Thoracic aorta (tissue), 2 donors: ENCODE data around the gene SLC5A5. TPM values are rescaled to one million over a fixed set of nuclear protein-coding genes. Genes with fewer than 3 reads are reported as not detected.
A peak's percentile ranks its signal among the peaks of the same experiment; 100 is the strongest.

ENCODE experiments used
- ATAC-seq: fragments of 150-250 bp; one replicate; pipeline ENCODE4 v1.8.0; 2017; ENCODE audit warnings: low read depth; ENCODE audit not compliant: insufficient number of reproducible peaks, low FRiP score
- DNase-seq: peaks from one replicate; pipeline ENCODE4 v3.0.0-alpha.2; 2020; ENCODE audit warnings: low spot score
- H3K27ac ChIP-seq, 2 donors: fragments of 200-600 bp; sonication (generic); 1 replicate in 1 of 2; 2 replicates in 1 of 2; pipeline ENCODE4 v1.5.1; 2016; ENCODE audit warnings: mild to moderate bottlenecking in 2 of 2, moderate library complexity in 2 of 2
- H3K27me3 ChIP-seq: fragments of 200-600 bp; sonication (generic); replicated peaks from 2 replicates; pipeline ENCODE4 v1.6.0; 2016; ENCODE audit warnings: mild to moderate bottlenecking; ENCODE audit not compliant: insufficient read depth
- H3K36me3 ChIP-seq: fragments of 200-600 bp; sonication (generic); one replicate; pipeline ENCODE4 v1.5.1; 2016
- H3K4me1 ChIP-seq, 2 donors: fragments of 200-600 bp; sonication (generic); 1 replicate in 1 of 2; 2 replicates in 1 of 2; pipeline versions ENCODE4 v1.5.1 to v1.6.0; 2016; ENCODE audit warnings: low read depth in 2 of 2, mild to moderate bottlenecking in 1 of 2; ENCODE audit not compliant: control insufficient read depth in 1 of 2
- H3K4me3 ChIP-seq: fragments of 200-600 bp; sonication (generic); 2 replicates; pipeline ENCODE4 v1.5.1; 2016; ENCODE audit warnings: mild to moderate bottlenecking
- H3K9me3 ChIP-seq: fragments of 200-600 bp; sonication (generic); 2 replicates; pipeline ENCODE4 v1.5.1; 2016
- total RNA-seq, 2 donors: library from RNA; depleted of rRNA; stranded (reverse); fragments of >200 nt; gene quantifications; one replicate each; pipeline versions ENCODE4 v1.1.0 to v1.2.3, GENCODE V29; 2016
- TF ChIP-seq, protein P1 (sequence below): fragments of 200-600 bp; sonication (generic); IDR thresholded peaks from one replicate; pipeline ENCODE4 v1.5.1; 2019; ENCODE audit warnings: antibody characterized with exemption

The SLC5A5 gene
- total RNA-seq, 2 donors from 2014 or later = not detected

GRCh38 chr19:17841810-17842662, 29.7 kb upstream of the SLC5A5 start:
- Histone ChIP-seq H3K27me3 (no peaks in the 10 kb centered on the region), H3K27ac (no peak overlapping the region)
- TF ChIP-seq, protein P1, sequence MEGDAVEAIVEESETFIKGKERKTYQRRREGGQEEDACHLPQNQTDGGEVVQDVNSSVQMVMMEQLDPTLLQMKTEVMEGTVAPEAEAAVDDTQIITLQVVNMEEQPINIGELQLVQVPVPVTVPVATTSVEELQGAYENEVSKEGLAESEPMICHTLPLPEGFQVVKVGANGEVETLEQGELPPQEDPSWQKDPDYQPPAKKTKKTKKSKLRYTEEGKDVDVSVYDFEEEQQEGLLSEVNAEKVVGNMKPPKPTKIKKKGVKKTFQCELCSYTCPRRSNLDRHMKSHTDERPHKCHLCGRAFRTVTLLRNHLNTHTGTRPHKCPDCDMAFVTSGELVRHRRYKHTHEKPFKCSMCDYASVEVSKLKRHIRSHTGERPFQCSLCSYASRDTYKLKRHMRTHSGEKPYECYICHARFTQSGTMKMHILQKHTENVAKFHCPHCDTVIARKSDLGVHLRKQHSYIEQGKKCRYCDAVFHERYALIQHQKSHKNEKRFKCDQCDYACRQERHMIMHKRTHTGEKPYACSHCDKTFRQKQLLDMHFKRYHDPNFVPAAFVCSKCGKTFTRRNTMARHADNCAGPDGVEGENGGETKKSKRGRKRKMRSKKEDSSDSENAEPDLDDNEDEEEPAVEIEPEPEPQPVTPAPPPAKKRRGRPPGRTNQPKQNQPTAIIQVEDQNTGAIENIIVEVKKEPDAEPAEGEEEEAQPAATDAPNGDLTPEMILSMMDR = no peak

DNA sequence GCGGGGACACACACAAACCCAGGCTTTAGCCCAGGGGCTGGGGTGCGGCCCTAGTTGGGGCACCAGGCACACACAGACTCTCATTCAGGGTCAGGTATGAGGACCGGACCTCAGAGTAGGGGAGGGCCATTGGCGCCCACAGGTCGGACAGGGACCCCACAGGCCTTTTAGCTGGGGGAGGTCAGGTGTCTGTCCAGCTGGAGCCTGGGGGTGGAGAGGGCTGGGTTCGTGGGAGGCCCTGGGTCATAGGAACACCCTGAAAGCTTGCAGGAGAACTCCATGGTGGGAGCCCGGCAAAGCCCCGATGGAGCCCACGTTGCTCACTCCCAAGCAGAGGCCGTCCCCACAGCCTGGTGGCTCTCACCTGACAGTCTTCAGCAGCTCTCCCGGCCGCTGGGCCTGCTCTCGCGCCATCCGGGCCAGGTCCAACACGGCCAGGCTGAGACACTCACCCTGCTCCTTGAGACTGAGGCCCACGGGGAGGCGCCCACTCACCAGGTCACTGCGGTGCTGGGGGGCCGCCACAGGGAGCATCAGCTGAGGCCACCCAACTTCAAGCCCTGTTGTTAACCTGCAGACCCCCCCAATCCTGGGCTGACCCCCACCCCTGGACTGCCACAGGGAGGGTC, 29.0 kb upstream of the SLC5A5 start:
- no peak overlapping the region for H3K27ac ChIP-seq
- DNase-seq = no peak
- TF ChIP-seq, protein P1 = no peak
- no peaks in the 10 kb centered on the region for H3K27me3 ChIP-seq
- peak overlapping the region; percentile 63 for H3K4me3 ChIP-seq
- H3K9me3 ChIP-seq = no peaks in the 10 kb centered on the region
- H3K4me1 ChIP-seq = peaks cover 0 to 12% of the 10 kb centered on the region in 2 donors
- H3K36me3 ChIP-seq = no peaks in the 10 kb centered on the region
- no peak for ATAC-seq

More at GRCh38 chr19:17841810-17842662, 29.7 kb upstream of the SLC5A5 start:
- ATAC-seq = peak; percentile 26
- Histone ChIP-seq H3K9me3 (no peaks in the 10 kb centered on the region), H3K4me1 (peaks cover 0 to 12% of the 10 kb centered on the region in 2 donors), H3K36me3 (no peaks in the 10 kb centered on the region), H3K4me3 (peak overlapping the region; percentile 63)
- DNase-seq = no peak

- no peak overlapping the region for H3K27ac ChIP-seq
- H3K4me3 ChIP-seq = no peak overlapping the region
- no peaks in the 10 kb centered on the region for H3K9me3 ChIP-seq
- H3K4me1 ChIP-seq = peaks cover 0 to 12% of the 10 kb centered on the region in 2 donors
- ATAC-seq = no peak
- TF ChIP-seq, protein P1 = no peak
- no peaks in the 10 kb centered on the region for H3K27me3 ChIP-seq
- DNase-seq = no peak
- H3K36me3 ChIP-seq = no peaks in the 10 kb centered on the region
Measured at GRCh38 chr19:17843292-17843827, 28.4 kb upstream of the SLC5A5 start.

DNA sequence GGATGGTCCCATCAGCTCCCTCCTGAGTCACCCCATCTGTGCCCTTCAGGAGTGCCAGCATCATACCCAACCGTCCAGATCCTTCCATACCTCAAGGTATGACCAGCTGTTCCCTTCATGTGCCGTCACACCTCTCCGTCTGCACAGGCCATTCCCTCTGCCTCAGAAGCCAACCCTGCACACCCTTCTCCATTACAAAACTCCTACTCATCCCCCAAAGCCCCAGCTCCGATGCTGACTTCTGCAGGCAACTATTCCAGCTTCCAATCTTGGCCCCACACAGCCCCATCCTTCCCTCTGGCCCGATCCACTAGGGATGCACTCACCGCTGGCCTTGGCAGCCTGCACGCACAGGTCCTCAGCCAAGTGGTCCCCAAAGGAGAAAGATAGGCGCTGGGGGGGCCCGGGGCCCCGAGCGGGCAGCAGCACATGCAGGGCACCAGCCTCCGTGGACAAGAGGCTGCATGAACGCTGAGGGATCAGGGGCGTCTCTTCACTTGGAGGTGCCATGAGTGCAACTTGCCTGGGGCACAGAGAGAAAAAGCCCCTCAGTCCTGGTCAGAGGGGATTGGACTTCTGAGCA, 27.7 kb upstream of the SLC5A5 start:
- TF ChIP-seq, protein P1 = no peak

DNA sequence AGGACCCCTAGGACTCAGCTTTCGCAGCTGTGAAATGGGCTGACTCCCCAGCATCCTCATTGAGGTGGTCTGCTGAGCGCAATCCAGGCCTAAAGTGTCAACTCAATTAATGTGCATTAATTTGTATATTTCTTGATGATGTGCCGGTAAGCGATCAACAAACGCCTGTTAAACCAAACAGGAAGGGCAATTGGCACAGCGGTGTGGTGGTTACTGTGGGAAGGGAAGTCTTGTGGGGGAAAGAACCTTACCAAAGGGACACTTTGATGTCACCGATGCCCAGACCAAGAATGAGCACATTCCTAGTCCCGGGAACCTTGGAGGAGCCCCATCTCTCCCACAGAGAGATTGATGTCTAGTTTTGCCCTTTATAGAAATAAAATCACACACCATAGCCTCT, 25.6 kb upstream of the SLC5A5 start:
- H3K4me1 ChIP-seq = peaks cover 0 to 12% of the 10 kb centered on the region in 2 donors

More for the DNA sequence above, 27.7 kb upstream of the SLC5A5 start:
- H3K27ac ChIP-seq = no peak overlapping the region
- no peaks in the 10 kb centered on the region for H3K36me3 ChIP-seq
- DNase-seq (no peak), ATAC-seq (no peak)
- no peaks in the 10 kb centered on the region for H3K9me3 ChIP-seq
- H3K4me1 ChIP-seq = peaks cover 0 to 12% of the 10 kb centered on the region in 2 donors
- H3K27me3 ChIP-seq = no peaks in the 10 kb centered on the region
- H3K4me3 ChIP-seq = no peak overlapping the region

More for the DNA sequence above, 25.6 kb upstream of the SLC5A5 start:
- TF ChIP-seq, protein P1 = no peak
- Histone ChIP-seq H3K27me3 (no peaks in the 10 kb centered on the region), H3K27ac (no peak overlapping the region), H3K9me3 (no peaks in the 10 kb centered on the region), H3K36me3 (no peaks in the 10 kb centered on the region), H3K4me3 (peak overlapping the region; percentile 9)
- no peak for DNase-seq
- no peak for ATAC-seq
